HG02840 (cell line): ENCODE data around the gene RBM26.
"Not testable (repeated sequence)": the region's sequence is repeated elsewhere in the genome, so short reads cannot be mapped to it uniquely, and the experiment has no call there.

Experiments used
- ATAC-seq: cut with Tn5 transposase; IDR thresholded peaks from one replicate; pipeline ENCODE4 v1.9.1; 2021; ENCODE audit warnings: mild to moderate bottlenecking, moderate library complexity, moderate number of reproducible peaks; ENCODE audit not compliant: unreplicated experiment, low FRiP score

The RBM26 gene

GRCh38 chr13:79287939-79288795 lies 117.9 kb downstream of the RBM26 start:
- ATAC-seq: no peak

- ATAC-seq: no peak
Observed at GRCh38 chr13:79285159-79285558, 120.9 kb downstream of the RBM26 start.

- no peak for ATAC-seq
Observed at GRCh38 chr13:79283742-79284141, 122.3 kb downstream of the RBM26 start.

GRCh38 chr13:79282976-79283375 lies 123.1 kb downstream of the RBM26 start:
- ATAC-seq: no peak

- ATAC-seq: no peak
Observed at GRCh38 chr13:79282508-79282907, 123.5 kb downstream of the RBM26 start.

GRCh38 chr13:79281339-79281747 lies 124.7 kb downstream of the RBM26 start:
- ATAC-seq: no peak

- not testable (repeated sequence) for ATAC-seq
Observed at GRCh38 chr13:79279735-79280134, 126.3 kb downstream of the RBM26 start.

GRCh38 chr13:79273045-79273444 lies 133.0 kb downstream of the RBM26 start:
- no peak for ATAC-seq

- ATAC-seq: no peak
Observed at GRCh38 chr13:79271616-79272015, 134.4 kb downstream of the RBM26 start.

- ATAC-seq: no peak
Observed at GRCh38 chr13:79270859-79271258, 135.2 kb downstream of the RBM26 start.
